NCI-H510A treated with DMSO at 0.1 percent for 48 hours (cell line): ENCODE results near the gene RAC2.

Experiments used
- DNase-seq: peaks from one replicate; lab custom pipeline; 2025; lab: John Stamatoyannopoulos, UW

RAC2 gene

GRCh38 chr22:37175414-37176281 lies 68.4 kb downstream of the RAC2 start:
- DNase-seq = no peak
